Calu3 (cell line): ENCODE measurements around the gene FAF2. TPM values are rescaled to one million over a fixed set of nuclear protein-coding genes. Genes with fewer than 3 reads are reported as not detected.

Experiments
- BruUV-seq: library from RNA; stranded (reverse); fragments of 400-500 nt; replicated peaks from 2 replicates; lab custom pipeline; 2021; lab: Mats Ljungman, UMichigan
- CTCF ChIA-PET: fragments of 300-600 bp; sonication (Branson Sonifier 250); formaldehyde crosslinking; loops from one replicate; lab custom pipeline; 2022; ENCODE audit warnings: antibody characterized with exemption; lab: Charles Lee
- DNase-seq: peaks from one replicate; pipeline ENCODE4 v3.0.0; 2022
- H3K27ac Mint-ChIP-seq: one replicate; pipeline ENCODE4 v1.8.0; 2022; ENCODE audit warnings: mixed read lengths; ENCODE audit not compliant: unreplicated experiment
- H3K27me3 Mint-ChIP-seq: one replicate; pipeline ENCODE4 v1.8.0; 2022; ENCODE audit warnings: mixed read lengths; ENCODE audit not compliant: unreplicated experiment
- H3K36me3 Mint-ChIP-seq: one replicate; pipeline ENCODE4 v1.8.0; 2022; ENCODE audit warnings: mild to moderate bottlenecking, moderate library complexity, mixed read lengths; ENCODE audit not compliant: insufficient read depth, unreplicated experiment
- H3K4me1 Mint-ChIP-seq: one replicate; pipeline ENCODE4 v1.8.0; 2022; ENCODE audit warnings: mild to moderate bottlenecking, low read depth, mixed read lengths; ENCODE audit not compliant: unreplicated experiment
- H3K4me3 Mint-ChIP-seq: one replicate; pipeline ENCODE4 v1.8.0; 2022; ENCODE audit warnings: mild to moderate bottlenecking, low read depth, moderate library complexity, mixed read lengths; ENCODE audit not compliant: unreplicated experiment
- H3K9me3 Mint-ChIP-seq: one replicate; pipeline ENCODE4 v1.8.0; 2022; ENCODE audit warnings: low read depth, mixed read lengths; ENCODE audit not compliant: unreplicated experiment
- intact Hi-C: fragments of 100-400 bp; cut with micrococcal nuclease; formaldehyde crosslinking; loops from one replicate; pipeline ENCODE4 v1.10.0; 2022; ENCODE audit not compliant: unreplicated experiment
- total RNA-seq: library from RNA; stranded (reverse); gene quantifications from 2 replicates; pipeline ENCODE4 v1.2.3, GENCODE V29; 2022
- TF ChIP-seq, protein P1 (sequence below): fragments of 200-600 bp; IDR thresholded peaks from one replicate; pipeline ENCODE4 v1.8.0; 2022; ENCODE audit warnings: antibody characterized with exemption; ENCODE audit not compliant: unreplicated experiment

FAF2 gene
- total RNA-seq, 1 experiment from 2014 or later = 73.6 TPM

DNA sequence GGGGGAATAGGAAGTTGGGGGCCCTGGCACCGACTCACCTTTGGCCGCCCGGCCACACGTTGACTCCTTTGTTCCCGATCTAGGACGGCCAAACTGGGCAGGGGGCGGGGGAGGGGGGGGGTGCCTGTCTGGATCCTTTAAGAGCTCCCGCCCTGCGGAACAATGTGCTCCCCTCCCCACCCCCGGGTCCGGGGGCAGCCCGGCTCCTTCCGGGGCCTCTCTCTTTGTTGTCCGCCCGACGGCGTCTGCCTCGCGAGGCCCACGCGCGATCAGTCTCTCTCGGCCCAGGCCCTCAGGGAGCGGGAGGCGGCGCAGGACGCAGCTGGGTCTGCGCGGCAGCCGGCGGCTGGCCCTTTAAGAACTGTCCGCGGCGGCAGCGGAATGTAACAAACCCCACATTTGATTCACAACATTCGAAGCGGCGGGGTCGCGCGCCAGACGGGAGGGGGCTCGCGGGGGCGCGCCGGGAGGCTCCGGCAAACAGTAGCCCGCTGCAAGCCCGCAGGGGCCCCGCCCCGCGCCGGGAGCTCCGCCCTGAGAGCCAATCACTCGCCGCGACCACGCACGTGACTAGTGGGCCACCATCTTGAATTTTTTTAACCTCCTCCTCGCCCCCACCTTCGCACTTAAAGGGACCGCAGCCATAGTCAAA, 88.8 kb downstream of the FAF2 start, which contains the start of gene RNF44:
Gene RNF44 (minus strand): TSS at position 501 of the 652 bp plus-strand sequence. CDS start 4,930 bp downstream, outside the sequence.
- peak; percentile 100 for DNase-seq
- H3K9me3 Mint-ChIP-seq = no peaks in the 10 kb centered on the region
- peak within 1 kb of the TSS; percentile 97 for H3K27ac Mint-ChIP-seq
- peaks cover 74% of the 10 kb centered on the region for H3K4me1 Mint-ChIP-seq
- peak within 1 kb of the TSS; percentile 96 for H3K4me3 Mint-ChIP-seq
- no TSS peak for BruUV-seq
- no peaks in the 10 kb centered on the region for H3K27me3 Mint-ChIP-seq
- peaks cover 56% of the 10 kb centered on the region for H3K36me3 Mint-ChIP-seq
- TF ChIP-seq, protein P1, sequence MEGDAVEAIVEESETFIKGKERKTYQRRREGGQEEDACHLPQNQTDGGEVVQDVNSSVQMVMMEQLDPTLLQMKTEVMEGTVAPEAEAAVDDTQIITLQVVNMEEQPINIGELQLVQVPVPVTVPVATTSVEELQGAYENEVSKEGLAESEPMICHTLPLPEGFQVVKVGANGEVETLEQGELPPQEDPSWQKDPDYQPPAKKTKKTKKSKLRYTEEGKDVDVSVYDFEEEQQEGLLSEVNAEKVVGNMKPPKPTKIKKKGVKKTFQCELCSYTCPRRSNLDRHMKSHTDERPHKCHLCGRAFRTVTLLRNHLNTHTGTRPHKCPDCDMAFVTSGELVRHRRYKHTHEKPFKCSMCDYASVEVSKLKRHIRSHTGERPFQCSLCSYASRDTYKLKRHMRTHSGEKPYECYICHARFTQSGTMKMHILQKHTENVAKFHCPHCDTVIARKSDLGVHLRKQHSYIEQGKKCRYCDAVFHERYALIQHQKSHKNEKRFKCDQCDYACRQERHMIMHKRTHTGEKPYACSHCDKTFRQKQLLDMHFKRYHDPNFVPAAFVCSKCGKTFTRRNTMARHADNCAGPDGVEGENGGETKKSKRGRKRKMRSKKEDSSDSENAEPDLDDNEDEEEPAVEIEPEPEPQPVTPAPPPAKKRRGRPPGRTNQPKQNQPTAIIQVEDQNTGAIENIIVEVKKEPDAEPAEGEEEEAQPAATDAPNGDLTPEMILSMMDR = no peak
- intact Hi-C loops = loop anchor here (5.0 kb wide), 1 partner anchor 120 kb away; the partner anchor contains the start of gene CLTB
- CTCF ChIA-PET = interaction anchor here (0.6 to 3.6 kb wide), 10 partner anchors 13 to 124 kb away, joined by 3 to 19 read pairs (median 8); partner anchors contain the start of genes CDHR2, EIF4E1B, FAF2 and SNCB

GRCh38 chr5:176537554-176538229, 89.5 kb downstream of the FAF2 start:
- no peaks in the 10 kb centered on the region for H3K9me3 Mint-ChIP-seq
- peak overlapping the region; percentile 96 for H3K4me3 Mint-ChIP-seq
- H3K27ac Mint-ChIP-seq = peak overlapping the region; percentile 97
- H3K4me1 Mint-ChIP-seq = peaks cover 81% of the 10 kb centered on the region
- DNase-seq = peak; percentile 98
- CTCF ChIA-PET = interaction anchor here (0.5 to 3.6 kb wide), 11 partner anchors 12 to 488 kb away, joined by 3 to 19 read pairs (median 7); partner anchors contain the start of genes CDHR2, EIF4E1B, FAF2 and SNCB
- peaks cover 63% of the 10 kb centered on the region for H3K36me3 Mint-ChIP-seq
- H3K27me3 Mint-ChIP-seq = no peaks in the 10 kb centered on the region
- intact Hi-C loops = loop anchor here (5.0 kb wide), 1 partner anchor 120 kb away; the partner anchor contains the start of gene CLTB
- TF ChIP-seq, protein P1 = no peak
- BruUV-seq = no TSS peak

- DNase-seq = no peak
- H3K27me3 Mint-ChIP-seq = no peaks in the 10 kb centered on the region
- peak overlapping the region; percentile 96 for H3K4me3 Mint-ChIP-seq
- CTCF ChIA-PET = interaction anchor here (0.5 to 3.6 kb wide), 11 partner anchors 11 to 487 kb away, joined by 3 to 19 read pairs (median 4); partner anchors contain the start of genes CDHR2, EIF4E1B, FAF2 and SNCB
- TF ChIP-seq, protein P1 = no peak
- H3K4me1 Mint-ChIP-seq = peaks cover 77% of the 10 kb centered on the region
- peaks cover 67% of the 10 kb centered on the region for H3K36me3 Mint-ChIP-seq
- BruUV-seq = TSS peak; percentile 81
- peak overlapping the region; percentile 97 for H3K27ac Mint-ChIP-seq
- intact Hi-C loops = loop anchor here (5.0 kb wide), 1 partner anchor 121 kb away; the partner anchor contains the start of gene CLTB
- no peaks in the 10 kb centered on the region for H3K9me3 Mint-ChIP-seq
Observed at GRCh38 chr5:176538230-176538988, 90.2 kb downstream of the FAF2 start.

DNA sequence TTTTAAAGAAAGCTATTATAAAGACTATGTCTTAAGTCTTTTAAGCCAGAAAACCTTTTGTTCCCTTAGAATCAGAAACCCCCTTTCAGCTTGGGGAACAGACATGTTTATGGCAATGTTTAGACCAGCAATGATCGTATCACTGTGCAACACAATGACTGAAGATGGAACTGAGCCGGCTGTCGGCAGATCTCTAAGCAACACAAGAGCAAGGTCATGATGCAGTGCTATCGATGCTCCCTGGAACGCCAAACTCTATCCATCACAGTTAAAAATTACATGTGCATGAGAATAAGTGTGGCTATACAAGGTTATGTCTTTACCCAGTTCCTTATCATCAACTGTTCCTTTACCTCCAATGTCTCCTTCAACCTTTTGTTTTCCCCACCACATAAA, 90.8 kb downstream of the FAF2 start:
- CTCF ChIA-PET = interaction anchor here (0.6 kb wide), 2 partner anchors 91 to 943 kb away, joined by 3 to 4 read pairs; no protein-coding TSS in a partner anchor
- BruUV-seq = no TSS peak

More for the DNA sequence above, 90.8 kb downstream of the FAF2 start:
- Mint-ChIP-seq H3K4me3 (no peak overlapping the region), H3K4me1 (peaks cover 71% of the 10 kb centered on the region), H3K36me3 (peaks cover 73% of the 10 kb centered on the region), H3K9me3 (no peaks in the 10 kb centered on the region), H3K27me3 (no peaks in the 10 kb centered on the region), H3K27ac (no peak overlapping the region)
- no peak for DNase-seq
- intact Hi-C loops = loop anchor here (5.0 kb wide), 1 partner anchor 122 kb away; the partner anchor contains the start of gene CLTB
- TF ChIP-seq, protein P1 = no peak
